Esophagus squamous epithelium (tissue), 4 donors: ENCODE data around the gene PTN.

Experiments
- CTCF ChIP-seq, 6 experiments: fragments of 450-650 bp in 4 of 6; fragments of 200-600 bp in 2 of 6; sonication (generic) in 2 of 6; IDR thresholded peaks; one replicate each; pipeline ENCODE4 v1.5.1; 2016 to 2019; ENCODE audit warnings: antibody characterized with exemption in 6 of 6, mild to moderate bottlenecking in 4 of 6, moderate library complexity in 4 of 6
- POLR2A ChIP-seq, 4 donors: fragments of 450-650 bp; IDR thresholded peaks; one replicate each; pipeline ENCODE4 v1.6.1; 2017; ENCODE audit warnings: antibody characterized with exemption in 4 of 4, mild to moderate bottlenecking in 4 of 4, moderate library complexity in 3 of 4

- TF ChIP-seq CTCF (IDR thresholded peaks at IDR 0.05) (no peak), POLR2A (IDR thresholded peaks at IDR 0.05) (no peak)
Observed at GRCh38 chr7:137351941-137352340, 8.4 kb upstream of the PTN start.
